Measurements from ENCODE around the gene ANKRD65. TPM values are rescaled to one million over a fixed set of nuclear protein-coding genes. Genes with fewer than 3 reads are reported as not detected.
"Not testable (repeated sequence)": the region's sequence is repeated elsewhere in the genome, so short reads cannot be mapped to it uniquely, and the experiment has no call there.

ANKRD65 gene
- total RNA-seq, 1 donor from 2014 or later, result 1.4 TPM

GRCh38 chr1:1370771-1371300 is 50.2 kb downstream of the ANKRD65 start:
- Histone ChIP-seq H3K36me3 (ENCODE audit: control insufficient read depth, insufficient read depth, low read length) (no peaks in the 10 kb centered on the region), H3K27me3 (ENCODE audit: control insufficient read depth, insufficient read depth, low read length) (no peaks in the 10 kb centered on the region), H3K4me3 (ENCODE audit: low read depth, low read length) (no peak overlapping the region)
- DNase-seq (ENCODE audit: low read depth), result no peak
- TF ChIP-seq, protein P1, sequence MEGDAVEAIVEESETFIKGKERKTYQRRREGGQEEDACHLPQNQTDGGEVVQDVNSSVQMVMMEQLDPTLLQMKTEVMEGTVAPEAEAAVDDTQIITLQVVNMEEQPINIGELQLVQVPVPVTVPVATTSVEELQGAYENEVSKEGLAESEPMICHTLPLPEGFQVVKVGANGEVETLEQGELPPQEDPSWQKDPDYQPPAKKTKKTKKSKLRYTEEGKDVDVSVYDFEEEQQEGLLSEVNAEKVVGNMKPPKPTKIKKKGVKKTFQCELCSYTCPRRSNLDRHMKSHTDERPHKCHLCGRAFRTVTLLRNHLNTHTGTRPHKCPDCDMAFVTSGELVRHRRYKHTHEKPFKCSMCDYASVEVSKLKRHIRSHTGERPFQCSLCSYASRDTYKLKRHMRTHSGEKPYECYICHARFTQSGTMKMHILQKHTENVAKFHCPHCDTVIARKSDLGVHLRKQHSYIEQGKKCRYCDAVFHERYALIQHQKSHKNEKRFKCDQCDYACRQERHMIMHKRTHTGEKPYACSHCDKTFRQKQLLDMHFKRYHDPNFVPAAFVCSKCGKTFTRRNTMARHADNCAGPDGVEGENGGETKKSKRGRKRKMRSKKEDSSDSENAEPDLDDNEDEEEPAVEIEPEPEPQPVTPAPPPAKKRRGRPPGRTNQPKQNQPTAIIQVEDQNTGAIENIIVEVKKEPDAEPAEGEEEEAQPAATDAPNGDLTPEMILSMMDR (IDR thresholded peaks at IDR 0.05; ENCODE audit: insufficient read depth, low read length, poor library complexity, severe bottlenecking), result no peak

DNA sequence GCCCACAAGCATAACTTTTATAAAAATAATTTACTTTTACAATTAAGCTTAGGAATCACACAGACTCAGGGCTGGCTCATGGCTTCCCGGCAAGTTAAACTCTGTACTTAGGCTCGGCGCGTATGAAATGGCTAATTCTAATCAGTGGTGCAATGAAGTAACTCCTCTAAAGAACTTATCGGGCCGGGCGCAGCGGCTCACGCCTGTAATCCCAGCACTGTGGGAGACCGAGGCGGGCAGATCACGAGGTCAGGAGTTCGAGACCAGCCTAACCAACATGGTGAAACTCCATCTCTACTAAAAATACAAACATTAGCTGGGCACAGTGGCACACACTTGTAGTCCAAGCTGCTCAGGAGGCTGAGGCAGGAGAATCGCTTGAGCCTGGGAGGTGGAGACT is 51.0 kb downstream of the ANKRD65 start:
- DNase-seq (ENCODE audit: low read depth); H3K27me3 ChIP-seq (ENCODE audit: control insufficient read depth, insufficient read depth, low read length); H3K4me3 ChIP-seq (ENCODE audit: low read depth, low read length); H3K36me3 ChIP-seq (ENCODE audit: control insufficient read depth, insufficient read depth, low read length): not testable (repeated sequence)

Other genes starting within 250 kb of the ANKRD65 start
- gene TTLL10, start 247.4 kb downstream of the ANKRD65 start, total RNA-seq, result 0.27 TPM in 1 of 2 replicates, not detected in the other
- gene TNFRSF18, start 214.7 kb downstream of the ANKRD65 start, total RNA-seq, result 0.67 and 2.1 TPM in 2 replicates
- 0.25 and 3.6 TPM in 2 replicates for gene TNFRSF4, start 207.1 kb downstream of the ANKRD65 start, total RNA-seq
- 146 and 153 TPM in 2 replicates for gene SDF4, start 189.3 kb downstream of the ANKRD65 start, total RNA-seq
- 43.7 and 48.6 TPM in 2 replicates for gene B3GALT6, start 189.0 kb downstream of the ANKRD65 start, total RNA-seq
- 0.88 and 1.4 TPM in 2 replicates for gene C1QTNF12, start 174.6 kb downstream of the ANKRD65 start, total RNA-seq
- gene UBE2J2, start 147.4 kb downstream of the ANKRD65 start, total RNA-seq, result 65.1 and 78.0 TPM in 2 replicates
- 0.46 and 0.62 TPM in 2 replicates for gene SCNN1D, start 140.8 kb downstream of the ANKRD65 start, total RNA-seq
- 37.9 and 43.1 TPM in 2 replicates for gene ACAP3, start 113.3 kb downstream of the ANKRD65 start, total RNA-seq
- gene PUSL1, start 112.7 kb downstream of the ANKRD65 start, total RNA-seq, result 45.1 and 59.9 TPM in 2 replicates
- 94.2 and 123 TPM in 2 replicates for gene INTS11, start 96.6 kb downstream of the ANKRD65 start, total RNA-seq
- gene CPTP, start 96.5 kb downstream of the ANKRD65 start, total RNA-seq, result 44.3 and 59.5 TPM in 2 replicates
- gene TAS1R3, start 90.0 kb downstream of the ANKRD65 start, total RNA-seq, result 0.08 and 1.0 TPM in 2 replicates
- 87.3 and 101 TPM in 2 replicates for gene DVL1, start 71.9 kb downstream of the ANKRD65 start, total RNA-seq
- 106 and 165 TPM in 2 replicates for gene MXRA8, start 62.7 kb downstream of the ANKRD65 start, total RNA-seq
- gene AURKAIP1, start 46.1 kb downstream of the ANKRD65 start, total RNA-seq, result 201 and 204 TPM in 2 replicates
- gene CCNL2, start 21.9 kb downstream of the ANKRD65 start, total RNA-seq, result 134 and 136 TPM in 2 replicates
- 134 and 159 TPM in 2 replicates for gene MRPL20, start 14.0 kb downstream of the ANKRD65 start, total RNA-seq
- 27.6 and 28.3 TPM in 2 replicates for gene VWA1, start 14.4 kb upstream of the ANKRD65 start, total RNA-seq
- 0.38 and 0.75 TPM in 2 replicates for gene ATAD3C, start 28.4 kb upstream of the ANKRD65 start, total RNA-seq
- 31.4 and 37.8 TPM in 2 replicates for gene ATAD3B, start 50.5 kb upstream of the ANKRD65 start, total RNA-seq
- 51.5 and 53.6 TPM in 2 replicates for gene ATAD3A, start 90.9 kb upstream of the ANKRD65 start, total RNA-seq
- 2.8 and 3.9 TPM in 2 replicates for gene TMEM240, start 119.3 kb upstream of the ANKRD65 start, total RNA-seq
- 69.0 and 87.3 TPM in 2 replicates for gene SSU72, start 153.6 kb upstream of the ANKRD65 start, total RNA-seq
- 8.0 and 9.2 TPM in 2 replicates for gene FNDC10, start 178.9 kb upstream of the ANKRD65 start, total RNA-seq
- gene MIB2, start 194.2 kb upstream of the ANKRD65 start, total RNA-seq, result 55.5 and 56.8 TPM in 2 replicates
- 4.9 and 6.5 TPM in 2 replicates for gene MMP23B, start 210.9 kb upstream of the ANKRD65 start, total RNA-seq
- 23.3 and 27.0 TPM in 2 replicates for gene CDK11B, start 237.7 kb upstream of the ANKRD65 start, total RNA-seq

All from kidney epithelial cell (primary cell).